T-cell (primary cell): ENCODE data around the gene HSD17B13. TPM values are rescaled to one million over a fixed set of nuclear protein-coding genes. Genes with fewer than 3 reads are reported as not detected.
"Not testable (repeated sequence)": the region's sequence is repeated elsewhere in the genome, so short reads cannot be mapped to it uniquely, and the experiment has no call there.

ENCODE experiments used
- ATAC-seq, 4 experiments: fragments of 200-7000 bp in 3 of 4; fragments of 150-1000 bp in 1 of 4; cut with Tn5 transposase; replicated peaks in 1 of 4; 1 replicate in 3 of 4; 2 replicates in 1 of 4; pipeline ENCODE4 v1.10.0; 2021; ENCODE audit warnings: moderate library complexity in 3 of 4, mild to moderate bottlenecking in 2 of 4, moderate number of reproducible peaks in 1 of 4
- CTCF ChIA-PET, 2 donors: fragments of 300-600 bp; sonication (Branson Sonifier 250); formaldehyde crosslinking; loops; one replicate each; lab custom pipeline; 2022; ENCODE audit warnings: antibody characterized with exemption in 2 of 2; lab: Charles Lee
- POLR2A ChIA-PET, 2 donors: fragments of 300-600 bp; sonication (Branson Sonifier 250); formaldehyde crosslinking; loops; one replicate each; lab custom pipeline; 2022; ENCODE audit warnings: antibody characterized with exemption in 2 of 2; lab: Charles Lee
- DNase-seq, 35 experiments: peaks; one replicate each; pipeline versions ENCODE4 v3.0.0 to v3.0.0-alpha.2; 2013 to 2023
- H3K27ac ChIP-seq: one replicate; pipeline ENCODE4 v1.5.1; 2013; ENCODE audit warnings: low read length
- H3K27me3 ChIP-seq, 2 experiments: replicated peaks in 1 of 2; 1 replicate in 1 of 2; 2 replicates in 1 of 2; pipeline versions ENCODE4 v1.6.1 to v1.7.0; 2013; ENCODE audit warnings: low read length in 1 of 2, mixed read lengths in 1 of 2; ENCODE audit not compliant: control insufficient read depth in 2 of 2, insufficient read depth in 2 of 2; ENCODE audit errors: extremely low read depth in 1 of 2
- H3K36me3 ChIP-seq, 2 donors: 1 replicate in 1 of 2; 2 replicates in 1 of 2; pipeline versions ENCODE4 v1.6.1 to v1.7.0; 2013; ENCODE audit warnings: low read length in 1 of 2; ENCODE audit not compliant: control insufficient read depth in 2 of 2, insufficient read depth in 1 of 2; ENCODE audit errors: extremely low read depth in 1 of 2
- H3K4me1 ChIP-seq, 2 experiments: 1 replicate in 1 of 2; 2 replicates in 1 of 2; pipeline versions ENCODE4 v1.6.1 to v1.7.0; 2013; ENCODE audit warnings: low read length in 2 of 2, mixed read lengths in 1 of 2; ENCODE audit not compliant: insufficient read depth in 2 of 2, control insufficient read depth in 1 of 2; ENCODE audit errors: extremely low read depth in 1 of 2
- H3K4me3 ChIP-seq, 2 donors: 1 replicate in 1 of 2; 2 replicates in 1 of 2; pipeline versions ENCODE4 v1.5.1 to v1.7.0; 2013; ENCODE audit warnings: mild to moderate bottlenecking in 2 of 2, low read length in 1 of 2, moderate library complexity in 1 of 2; ENCODE audit not compliant: control insufficient read depth in 1 of 2; ENCODE audit errors: extremely low read depth in 1 of 2
- H3K9me3 ChIP-seq: 2 replicates; pipeline ENCODE4 v1.7.0; 2013
- H3K27ac Mint-ChIP-seq, 2 donors: one replicate each; pipeline ENCODE4 v1.8.0; 2020 to 2021; ENCODE audit warnings: mild to moderate bottlenecking in 2 of 2, mixed read lengths in 2 of 2
- H3K27me3 Mint-ChIP-seq, 2 donors: one replicate each; pipeline ENCODE4 v1.8.0; 2021 to 2022; ENCODE audit warnings: mixed read lengths in 2 of 2
- H3K36me3 Mint-ChIP-seq: one replicate; pipeline ENCODE4 v1.8.0; 2021; ENCODE audit warnings: mixed read lengths
- H3K4me1 Mint-ChIP-seq, 3 donors: one replicate each; pipeline ENCODE4 v1.8.0; 2020 to 2022; ENCODE audit warnings: mixed read lengths in 3 of 3, mild to moderate bottlenecking in 1 of 3
- H3K4me3 Mint-ChIP-seq, 3 donors: one replicate each; pipeline ENCODE4 v1.8.0; 2020 to 2022; ENCODE audit warnings: mild to moderate bottlenecking in 3 of 3, mixed read lengths in 3 of 3, moderate library complexity in 3 of 3
- H3K9me3 Mint-ChIP-seq, 3 donors: one replicate each; pipeline ENCODE4 v1.8.0; 2020 to 2022; ENCODE audit warnings: mixed read lengths in 3 of 3
- WGBS: methylation state at CpG from one replicate; pipeline ENCODE4 v1.1.5; 2013; ENCODE audit warnings: missing lambda C conversion rate; ENCODE audit not compliant: insufficient coverage; 5-methylcytosine and 5-hydroxymethylcytosine counted together
- total RNA-seq, 35 experiments: library from RNA in 6 of 35; stranded (reverse) in 6 of 35; fragments of 120-200 nt in 1 of 35; gene quantifications; one replicate each; pipeline versions ENCODE4 v1.2.1 to v1.2.4 and lab custom pipeline; 2013 to 2026

HSD17B13 gene
- total RNA-seq, 5 donors from 2014 or later (not counting 1 experiment from before 2014, with no cell fraction given) = 0.23 to 0.86 (median 0.60) TPM

DNA sequence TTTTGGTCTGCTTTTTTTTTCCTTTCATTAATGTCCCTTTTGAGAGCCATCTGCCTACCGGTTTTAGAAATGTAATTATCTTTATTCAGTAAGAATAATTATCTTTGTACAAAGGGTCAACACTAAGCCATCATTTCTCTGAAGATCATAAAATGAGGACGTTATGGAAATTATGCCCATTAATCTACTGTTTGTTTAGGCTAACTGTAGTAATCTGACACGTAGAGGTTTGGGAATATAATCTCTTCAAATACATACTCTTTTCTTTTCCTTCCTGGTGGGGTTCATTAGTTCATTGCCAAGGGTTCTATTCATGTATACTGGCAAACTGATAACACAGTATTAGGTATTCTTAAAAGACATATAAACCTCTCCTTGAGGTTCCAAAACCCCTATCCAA is 3.8 kb upstream of the HSD17B13 start:
- H3K36me3 ChIP-seq = no peaks in the 10 kb centered on the region
- H3K9me3 ChIP-seq = no peaks in the 10 kb centered on the region
- Mint-ChIP-seq H3K27ac (no peak overlapping the region), H3K36me3 (no peaks in the 10 kb centered on the region), H3K9me3 (peaks cover 11 to 33% (median 20%) of the 10 kb centered on the region in 3 donors), H3K4me1 (no peaks in the 10 kb centered on the region), H3K27me3 (no peaks in the 10 kb centered on the region), H3K4me3 (no peak overlapping the region)
- CTCF ChIA-PET = no interaction called here
- POLR2A ChIA-PET = interaction anchor here in 1 of 2 donors (0.5 kb wide), 1 partner anchor 9 kb away, joined by 21 read pairs; no protein-coding TSS in a partner anchor
- no CpG with 5 or more reads among the region's 3 CpGs for WGBS
- H3K4me3 ChIP-seq = no peak overlapping the region
- no peaks in the 10 kb centered on the region for H3K27me3 ChIP-seq
- no peak for ATAC-seq
- no peaks in the 10 kb centered on the region for H3K4me1 ChIP-seq
- DNase-seq = no peak
- no peak overlapping the region for H3K27ac ChIP-seq

- no peak for ATAC-seq
- Histone ChIP-seq H3K27me3 (no peaks in the 10 kb centered on the region), H3K4me1 (no peaks in the 10 kb centered on the region), H3K9me3 (no peaks in the 10 kb centered on the region), H3K36me3 (no peaks in the 10 kb centered on the region), H3K4me3 (no peak overlapping the region), H3K27ac (no peak overlapping the region)
- H3K4me3 Mint-ChIP-seq = no peak overlapping the region
- no peak overlapping the region for H3K27ac Mint-ChIP-seq
- POLR2A ChIA-PET = no interaction called here
- no CpG with 5 or more reads among the region's 5 CpGs for WGBS
- no peaks in the 10 kb centered on the region for H3K9me3 Mint-ChIP-seq
- no peaks in the 10 kb centered on the region for H3K36me3 Mint-ChIP-seq
- CTCF ChIA-PET = no interaction called here
- H3K27me3 Mint-ChIP-seq = no peaks in the 10 kb centered on the region
- no peaks in the 10 kb centered on the region for H3K4me1 Mint-ChIP-seq
- DNase-seq = no peak
Observed at GRCh38 chr4:87321888-87322287, 794 bp downstream of the HSD17B13 start.

DNA sequence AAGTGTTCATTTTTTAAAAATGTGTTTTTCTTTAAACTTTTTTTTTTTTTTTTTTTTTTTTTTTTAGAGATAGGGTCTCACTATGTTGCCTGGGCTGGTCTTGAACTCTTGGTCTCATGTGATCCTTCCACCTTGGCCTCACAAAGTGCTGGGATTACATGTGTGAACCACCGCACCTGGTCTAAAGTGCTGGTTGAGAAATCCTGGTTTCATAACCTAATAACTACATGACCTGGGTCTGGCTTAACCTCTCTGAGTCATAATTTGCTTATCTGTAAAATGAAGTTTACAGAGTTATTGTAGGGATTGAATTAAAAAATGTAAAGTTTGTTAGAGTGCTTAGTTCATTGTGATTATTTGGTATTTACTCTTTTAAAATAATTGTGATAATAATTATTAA is 5.2 kb downstream of the HSD17B13 start:
- no peak overlapping the region for H3K4me3 ChIP-seq
- ChIA-PET POLR2A (interaction anchor here in 1 of 2 donors (0.8 kb wide), 1 partner anchor 9 kb away, joined by 21 read pairs; no protein-coding TSS in a partner anchor), CTCF (interaction anchor here in 1 of 2 donors (0.7 kb wide), 1 partner anchor 16 kb away, joined by 5 read pairs; no protein-coding TSS in a partner anchor)
- H3K36me3 ChIP-seq = no peaks in the 10 kb centered on the region
- ATAC-seq (no peak), DNase-seq (no peak)
- Mint-ChIP-seq H3K9me3 (no peaks in the 10 kb centered on the region), H3K4me3 (no peak overlapping the region), H3K36me3 (no peaks in the 10 kb centered on the region), H3K4me1 (no peaks in the 10 kb centered on the region), H3K27me3 (no peaks in the 10 kb centered on the region), H3K27ac (no peak overlapping the region)
- no peaks in the 10 kb centered on the region for H3K4me1 ChIP-seq
- no peaks in the 10 kb centered on the region for H3K27me3 ChIP-seq
- WGBS = no CpG with 5 or more reads among the region's 1 CpG
- H3K27ac ChIP-seq = no peak overlapping the region
- H3K9me3 ChIP-seq = no peaks in the 10 kb centered on the region

- Histone ChIP-seq H3K4me1 (no peaks in the 10 kb centered on the region), H3K4me3 (no peak overlapping the region), H3K27ac (no peak overlapping the region), H3K36me3 (no peaks in the 10 kb centered on the region), H3K9me3 (no peaks in the 10 kb centered on the region), H3K27me3 (no peaks in the 10 kb centered on the region)
- H3K27ac Mint-ChIP-seq = no peak overlapping the region
- no peaks in the 10 kb centered on the region for H3K36me3 Mint-ChIP-seq
- DNase-seq = no peak
- no peaks in the 10 kb centered on the region for H3K4me1 Mint-ChIP-seq
- no peak overlapping the region for H3K4me3 Mint-ChIP-seq
- CTCF ChIA-PET = interaction anchor here in 1 of 2 donors (0.7 kb wide), 1 partner anchor 17 kb away, joined by 5 read pairs; no protein-coding TSS in a partner anchor
- no peaks in the 10 kb centered on the region for H3K27me3 Mint-ChIP-seq
- WGBS = 80% methylated on average over 1 of the region's 3 CpGs
- ATAC-seq = no peak
- POLR2A ChIA-PET = interaction anchor here in 1 of 2 donors (0.8 kb wide), 1 partner anchor 9 kb away, joined by 21 read pairs; no protein-coding TSS in a partner anchor
- H3K9me3 Mint-ChIP-seq = no peaks in the 10 kb centered on the region
Observed at GRCh38 chr4:87316961-87317360, 5.7 kb downstream of the HSD17B13 start.

GRCh38 chr4:87315000-87315399 is 7.7 kb downstream of the HSD17B13 start:
- H3K27me3 ChIP-seq, H3K27me3 Mint-ChIP-seq, H3K4me1 ChIP-seq, CTCF ChIA-PET, H3K9me3 Mint-ChIP-seq, H3K4me1 Mint-ChIP-seq, POLR2A ChIA-PET, H3K27ac ChIP-seq, H3K4me3 Mint-ChIP-seq, H3K9me3 ChIP-seq, H3K27ac Mint-ChIP-seq, ATAC-seq, DNase-seq, H3K36me3 Mint-ChIP-seq, H3K36me3 ChIP-seq, H3K4me3 ChIP-seq: not testable (repeated sequence)
- 100% methylated on average over 1 of the region's 4 CpGs for WGBS

DNA sequence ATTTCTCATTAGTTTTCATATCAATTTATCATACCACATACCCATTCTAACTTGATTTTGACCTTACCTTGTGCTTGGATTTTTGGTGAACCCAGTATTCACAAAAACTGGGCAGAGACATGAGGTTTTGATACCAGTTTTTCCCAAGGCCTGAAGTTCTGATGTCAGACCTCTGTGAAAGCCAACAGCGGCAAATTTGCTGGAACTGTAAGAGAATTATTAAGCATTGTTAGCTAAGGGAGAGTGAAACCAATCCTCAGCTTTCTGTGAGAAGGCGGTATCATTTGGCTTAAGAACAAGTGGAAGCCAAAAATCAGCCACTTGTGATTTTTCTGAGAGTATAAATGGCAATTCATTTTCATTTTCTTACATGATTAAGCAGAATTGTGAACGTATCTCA is 8.9 kb downstream of the HSD17B13 start:
- H3K4me3 ChIP-seq = no peak overlapping the region
- H3K27me3 ChIP-seq = no peaks in the 10 kb centered on the region
- Mint-ChIP-seq H3K36me3 (no peaks in the 10 kb centered on the region), H3K9me3 (no peaks in the 10 kb centered on the region), H3K4me3 (no peak overlapping the region), H3K4me1 (no peaks in the 10 kb centered on the region), H3K27me3 (no peaks in the 10 kb centered on the region), H3K27ac (no peak overlapping the region)
- CTCF ChIA-PET = no interaction called here
- WGBS = no CpG with 5 or more reads among the region's 3 CpGs
- POLR2A ChIA-PET = no interaction called here
- H3K36me3 ChIP-seq = no peaks in the 10 kb centered on the region
- DNase-seq (no peak), ATAC-seq (no peak)
- no peaks in the 10 kb centered on the region for H3K4me1 ChIP-seq
- H3K9me3 ChIP-seq = no peaks in the 10 kb centered on the region
- no peak overlapping the region for H3K27ac ChIP-seq

DNA sequence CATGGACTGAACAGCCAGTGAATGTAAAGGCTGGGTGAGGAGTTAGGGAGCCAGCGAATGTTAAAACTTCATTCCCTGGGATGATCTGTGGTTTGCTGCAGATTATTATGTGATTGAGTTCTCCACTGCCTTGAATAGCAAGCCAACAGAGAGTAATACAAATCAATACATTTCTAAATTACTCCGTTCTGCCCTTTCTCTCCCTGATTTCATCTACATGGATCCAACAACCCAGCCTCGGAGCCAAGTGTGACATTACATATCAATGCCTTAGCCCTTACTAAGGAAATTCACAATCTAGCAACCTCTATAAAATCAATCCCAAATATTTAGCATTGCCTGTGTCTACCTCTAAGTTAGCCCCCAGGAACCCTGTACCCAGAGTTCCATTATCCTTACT is 11.0 kb downstream of the HSD17B13 start:
- ChIA-PET POLR2A (no interaction called here), CTCF (no interaction called here)

More for the DNA sequence above, 11.0 kb downstream of the HSD17B13 start:
- Histone ChIP-seq H3K9me3 (no peaks in the 10 kb centered on the region), H3K4me1 (no peaks in the 10 kb centered on the region), H3K4me3 (no peak overlapping the region), H3K27ac (no peak overlapping the region), H3K27me3 (no peaks in the 10 kb centered on the region), H3K36me3 (no peaks in the 10 kb centered on the region)
- H3K36me3 Mint-ChIP-seq = no peaks in the 10 kb centered on the region
- no peaks in the 10 kb centered on the region for H3K27me3 Mint-ChIP-seq
- WGBS = 100% methylated on average over 2 of the region's 3 CpGs
- ATAC-seq = no peak
- H3K4me3 Mint-ChIP-seq = no peak overlapping the region
- no peak for DNase-seq
- H3K9me3 Mint-ChIP-seq = no peaks in the 10 kb centered on the region
- no peak overlapping the region for H3K27ac Mint-ChIP-seq
- H3K4me1 Mint-ChIP-seq = peaks cover 0 to 3% (median 2%) of the 10 kb centered on the region in 3 donors
